Activated CD4-positive, alpha-beta T cell treated with anti-CD3 and anti-CD28 coated beads, Interleukin-2, amount 50 U/mL, for 24 hours (primary cell): ENCODE measurements around the gene ETF1.
A peak's percentile ranks its signal among the peaks of the same experiment; 100 is the strongest.

Experiments used
- DNase-seq, 2 donors: peaks; one replicate each; pipeline ENCODE4 v3.0.0-alpha.2; 2020; ENCODE audit warnings: low read depth in 1 of 2, low spot score in 1 of 2

Gene ETF1

DNA sequence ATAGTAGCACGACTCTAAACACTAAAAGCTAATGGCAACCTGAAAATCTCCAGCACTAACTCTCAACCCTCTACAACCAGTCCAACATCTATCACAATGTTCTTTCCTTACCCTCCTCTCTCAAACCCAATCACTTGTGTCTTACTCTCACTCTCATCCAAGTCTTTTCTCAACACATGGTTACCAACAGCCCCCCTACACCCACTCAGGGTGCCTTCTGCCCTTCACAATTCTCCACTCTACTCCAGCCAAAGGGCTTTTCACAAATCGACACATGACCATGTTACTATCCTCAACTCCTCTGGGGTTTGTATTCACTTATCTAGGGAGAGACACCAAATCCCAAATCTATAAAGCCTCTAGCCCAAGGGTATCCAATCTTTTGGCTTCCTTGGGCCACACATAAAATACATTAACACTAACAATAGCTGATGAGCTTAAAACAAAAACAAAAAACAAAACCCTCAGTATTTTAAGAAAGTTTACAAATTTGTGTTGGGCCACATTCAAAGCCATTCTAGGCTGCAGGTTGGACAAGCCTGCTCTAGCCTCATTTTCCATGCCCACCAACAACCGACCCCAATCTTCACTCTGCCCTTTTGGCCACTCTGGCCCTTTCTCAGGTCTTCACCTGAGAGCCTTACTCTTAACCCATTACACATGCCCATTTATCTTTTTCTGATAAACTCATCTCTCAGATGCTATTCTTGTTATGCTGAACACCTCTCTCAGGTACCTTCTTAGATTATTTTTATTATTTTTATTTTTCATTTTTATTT, 20.5 kb upstream of the ETF1 start:
- DNase-seq = no peak

DNA sequence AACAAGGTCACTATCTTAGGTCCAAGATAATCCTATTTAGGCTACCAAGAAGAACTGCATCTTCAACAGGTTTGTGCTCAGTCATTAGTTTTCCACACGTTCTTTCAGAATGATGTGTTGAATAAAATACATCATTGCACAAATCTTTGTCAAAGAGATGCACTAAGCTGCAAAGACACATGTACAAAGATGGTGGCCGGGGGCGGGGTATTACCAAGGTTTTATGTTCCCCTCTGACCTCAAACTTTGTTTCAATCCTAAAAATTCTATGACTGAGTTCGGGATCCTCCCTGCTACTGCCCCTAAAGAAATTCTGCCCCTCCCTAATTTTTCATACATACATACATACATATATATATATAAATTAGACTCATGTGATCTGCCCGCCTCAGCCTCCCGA, 17.9 kb upstream of the ETF1 start:
- no peak for DNase-seq

DNA sequence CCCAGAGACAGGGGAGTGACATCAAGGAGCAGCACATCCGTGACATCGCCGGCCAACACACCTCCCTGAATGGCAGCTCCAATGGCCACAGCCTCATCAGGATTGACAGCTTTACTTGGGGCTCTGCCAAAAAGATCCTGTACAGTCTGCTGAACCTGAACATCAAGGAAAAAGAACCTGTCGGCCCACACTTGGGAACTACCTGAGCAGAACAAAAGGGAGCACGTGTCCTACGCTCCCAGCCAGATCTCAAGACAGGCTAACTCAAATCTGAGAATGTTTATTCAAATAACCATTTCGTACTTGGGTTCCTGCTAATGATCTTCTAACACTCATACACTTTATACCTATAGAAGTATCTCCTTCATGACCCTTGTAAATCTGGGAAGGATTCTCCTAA, 16.9 kb upstream of the ETF1 start:
- DNase-seq = no peak

DNA sequence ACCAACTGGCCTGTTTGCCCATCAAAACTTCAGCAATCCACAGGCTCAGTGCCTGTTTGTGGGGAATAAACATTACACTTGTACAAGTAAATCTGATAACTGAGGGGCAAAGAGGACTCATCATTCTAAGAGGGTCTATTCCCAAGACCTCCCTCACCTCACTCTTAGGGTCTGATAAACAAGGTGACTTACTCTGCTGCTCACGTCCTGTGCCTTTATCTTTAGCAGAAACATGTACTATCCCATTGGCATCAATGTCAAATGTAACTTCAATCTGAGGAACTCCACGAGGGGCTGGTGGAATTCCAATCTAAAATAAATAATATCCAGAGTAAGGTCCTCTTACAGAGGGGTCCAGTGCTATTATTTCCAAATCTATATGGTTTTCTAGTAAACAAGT, 14.6 kb upstream of the ETF1 start:
- no peak for DNase-seq

DNA sequence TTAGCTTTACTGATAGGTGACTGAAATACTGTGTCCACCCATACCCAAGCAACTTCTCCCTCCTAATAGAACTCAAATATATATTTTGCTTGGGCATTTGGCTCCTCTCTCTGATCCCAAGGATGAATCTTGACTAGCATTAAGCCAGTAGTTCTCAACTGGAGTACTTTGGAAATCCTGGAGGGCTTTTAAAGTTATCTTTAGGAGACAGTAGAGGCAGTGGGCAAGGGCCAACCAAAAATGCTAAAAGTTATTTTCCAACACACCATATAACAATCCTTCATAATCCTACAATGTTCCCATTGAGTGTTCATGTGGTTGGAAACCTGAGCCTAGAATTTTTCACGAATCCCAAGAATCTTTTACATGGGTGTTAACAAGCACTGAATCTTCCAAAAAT, 11.1 kb upstream of the ETF1 start:
- DNase-seq = no peak

DNA sequence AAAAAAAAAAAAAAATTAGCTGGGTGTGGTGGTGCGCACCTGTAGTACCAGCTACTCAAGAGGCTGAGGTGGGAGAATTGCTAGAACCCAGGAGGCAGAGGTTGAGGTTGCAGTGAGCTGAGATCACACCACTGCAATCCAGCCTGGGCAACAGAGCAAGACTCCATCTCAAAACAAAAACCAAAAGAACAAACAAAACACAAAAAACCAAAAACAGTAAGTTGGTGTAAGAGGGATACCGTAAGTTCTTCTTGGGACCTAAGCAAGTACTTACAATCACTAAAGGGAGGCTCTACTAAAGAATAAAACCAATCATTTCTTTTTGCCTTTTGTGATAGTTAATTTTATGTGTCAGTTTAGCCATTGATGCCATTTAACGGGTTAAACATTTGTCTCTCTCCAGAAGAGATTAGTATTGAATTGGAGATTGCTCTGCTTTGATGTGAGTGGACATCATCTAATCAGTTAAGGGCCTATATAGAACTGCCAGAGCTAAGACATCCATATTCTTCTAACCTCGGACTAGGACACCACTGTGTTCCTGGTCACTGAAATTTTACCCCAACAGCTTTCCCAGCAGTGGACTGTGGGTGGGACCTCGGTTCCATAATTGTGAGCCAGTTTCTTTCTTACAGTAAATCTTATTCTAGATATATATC, 10.5 kb upstream of the ETF1 start:
- DNase-seq = no peak

DNA sequence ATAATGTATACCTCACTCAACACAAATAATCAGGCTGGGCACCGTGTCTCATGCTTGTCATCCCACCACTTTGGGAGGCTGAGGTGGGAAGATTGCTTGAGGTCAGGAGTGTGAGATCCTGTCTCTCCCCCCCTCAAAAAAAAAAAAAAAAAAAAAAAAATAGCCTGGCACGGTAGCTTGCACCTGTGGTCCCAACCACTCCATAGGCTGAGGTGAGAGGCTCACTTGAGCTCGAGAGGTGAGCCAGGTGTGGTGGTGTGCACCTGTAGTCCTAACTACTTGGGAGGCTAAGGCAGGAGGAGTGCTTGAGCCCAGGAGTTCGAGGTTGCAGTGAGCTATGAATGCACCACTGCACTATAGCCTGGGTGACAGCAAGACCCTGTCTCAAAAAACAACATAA, 9.6 kb upstream of the ETF1 start:
- DNase-seq = no peak

DNA sequence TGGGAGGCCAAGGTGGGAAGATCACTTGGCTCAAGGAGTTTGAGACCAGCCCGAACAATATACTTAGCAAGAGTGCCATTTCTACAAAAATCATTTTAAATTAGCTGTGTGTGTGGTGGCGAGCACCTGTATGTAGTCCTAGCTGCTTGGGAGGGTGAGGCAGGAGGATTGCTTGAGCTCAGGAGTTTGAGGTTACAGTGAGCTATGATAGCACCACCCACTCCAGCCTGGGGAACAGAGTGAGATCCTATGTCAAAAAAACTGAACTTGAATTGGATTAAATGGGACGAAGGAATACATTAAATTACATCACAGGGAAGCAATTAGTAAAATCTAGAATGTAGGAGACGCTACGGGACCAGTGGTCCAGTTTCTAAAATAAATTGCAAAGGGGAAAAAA, 6.4 kb upstream of the ETF1 start:
- DNase-seq = no peak

DNA sequence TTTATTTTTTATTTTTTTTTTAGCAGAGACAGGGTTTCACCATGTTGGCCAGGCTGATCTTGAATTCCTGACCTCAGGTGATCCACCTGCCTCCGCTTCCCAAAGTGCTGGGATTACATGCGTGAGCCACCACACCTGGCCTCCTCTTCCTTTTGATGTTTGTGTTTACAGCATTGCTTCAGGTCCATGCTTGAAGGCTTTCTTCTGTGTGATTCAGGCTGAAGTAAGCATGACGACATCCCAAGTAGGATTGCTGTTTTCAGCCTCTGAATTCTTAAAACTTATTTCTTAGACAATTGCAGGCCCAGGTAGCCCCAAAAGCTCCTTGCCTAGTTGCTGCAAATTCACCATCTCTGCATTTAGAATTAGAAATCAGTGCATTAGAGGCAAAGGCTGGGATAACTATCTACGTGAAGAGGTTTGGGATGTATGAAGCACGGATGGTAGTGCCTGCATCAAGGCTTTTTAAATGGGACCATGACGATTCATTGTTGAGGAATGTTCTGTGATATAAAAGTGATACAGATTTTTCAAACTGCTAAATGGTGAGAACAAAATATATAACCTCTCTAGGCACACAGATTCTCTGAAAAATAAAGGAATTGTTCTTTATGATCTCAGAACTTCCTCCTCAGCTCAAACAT, 3.0 kb upstream of the ETF1 start:
- no peak for DNase-seq

DNA sequence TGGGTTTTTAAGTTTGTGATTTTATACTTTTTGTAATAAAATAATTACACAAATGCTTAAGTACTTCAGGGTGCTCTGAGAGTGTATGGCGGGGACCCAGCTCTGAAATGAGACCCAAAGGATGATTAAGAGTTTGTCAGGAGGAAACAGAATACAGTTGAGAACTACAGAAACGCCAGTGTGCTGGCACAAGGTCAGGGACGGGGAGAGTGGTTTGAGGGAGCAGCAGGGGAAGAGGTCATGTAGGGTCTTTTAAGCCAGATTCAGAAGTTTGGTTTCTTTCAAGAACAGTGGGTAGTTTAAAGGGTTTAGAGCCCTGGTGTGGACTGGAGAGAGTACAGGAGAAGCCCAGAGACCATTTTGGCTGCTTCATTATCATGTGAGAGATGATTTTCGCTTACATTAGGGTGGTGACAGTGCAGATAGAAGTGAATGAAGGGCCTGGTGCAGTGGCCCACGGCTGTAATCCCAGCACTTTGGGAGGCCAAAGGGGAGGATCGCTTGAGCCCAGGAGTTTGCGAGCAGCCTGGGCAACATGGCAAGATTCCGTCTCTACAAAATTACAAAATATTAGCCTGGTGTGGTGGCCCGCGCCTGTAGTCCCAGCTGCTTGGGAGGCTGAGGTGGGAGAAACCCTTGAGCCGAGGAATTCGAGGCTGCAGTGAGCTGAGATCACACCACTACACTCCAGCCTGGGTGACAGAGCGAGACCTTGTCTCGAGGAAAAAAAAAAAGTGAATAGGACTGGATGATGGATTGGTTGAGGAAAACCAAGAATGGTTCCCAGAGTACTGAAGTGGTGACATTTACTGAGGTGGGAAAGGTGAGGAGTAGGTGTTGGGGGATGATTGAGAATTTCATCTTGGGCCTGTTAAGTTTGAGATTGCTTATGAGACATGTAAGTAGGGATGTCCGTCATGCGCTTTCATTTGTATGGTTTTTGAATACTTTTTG, 1.4 kb upstream of the ETF1 start:
- no peak for DNase-seq

DNA sequence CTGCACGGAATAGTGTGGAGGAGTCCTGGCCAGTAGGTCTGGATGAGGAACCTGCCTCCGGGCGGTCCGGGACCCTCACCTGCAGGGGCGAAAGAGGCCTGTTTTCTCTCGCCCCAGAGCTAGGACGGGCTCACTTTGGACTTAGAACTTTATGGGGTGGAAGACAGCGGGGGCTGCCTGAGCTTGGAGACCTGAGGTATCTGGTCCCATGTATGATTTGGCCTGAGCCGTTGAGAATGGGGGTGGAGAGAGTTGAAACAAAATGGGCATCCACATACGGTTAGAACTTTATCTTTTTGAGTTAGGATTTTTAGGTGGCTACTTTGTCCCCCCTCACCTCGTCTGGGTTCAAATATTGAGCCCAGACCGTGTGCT, 681 bp upstream of the ETF1 start:
- peak in 1 of 2 donors; percentile 69 for DNase-seq

DNA sequence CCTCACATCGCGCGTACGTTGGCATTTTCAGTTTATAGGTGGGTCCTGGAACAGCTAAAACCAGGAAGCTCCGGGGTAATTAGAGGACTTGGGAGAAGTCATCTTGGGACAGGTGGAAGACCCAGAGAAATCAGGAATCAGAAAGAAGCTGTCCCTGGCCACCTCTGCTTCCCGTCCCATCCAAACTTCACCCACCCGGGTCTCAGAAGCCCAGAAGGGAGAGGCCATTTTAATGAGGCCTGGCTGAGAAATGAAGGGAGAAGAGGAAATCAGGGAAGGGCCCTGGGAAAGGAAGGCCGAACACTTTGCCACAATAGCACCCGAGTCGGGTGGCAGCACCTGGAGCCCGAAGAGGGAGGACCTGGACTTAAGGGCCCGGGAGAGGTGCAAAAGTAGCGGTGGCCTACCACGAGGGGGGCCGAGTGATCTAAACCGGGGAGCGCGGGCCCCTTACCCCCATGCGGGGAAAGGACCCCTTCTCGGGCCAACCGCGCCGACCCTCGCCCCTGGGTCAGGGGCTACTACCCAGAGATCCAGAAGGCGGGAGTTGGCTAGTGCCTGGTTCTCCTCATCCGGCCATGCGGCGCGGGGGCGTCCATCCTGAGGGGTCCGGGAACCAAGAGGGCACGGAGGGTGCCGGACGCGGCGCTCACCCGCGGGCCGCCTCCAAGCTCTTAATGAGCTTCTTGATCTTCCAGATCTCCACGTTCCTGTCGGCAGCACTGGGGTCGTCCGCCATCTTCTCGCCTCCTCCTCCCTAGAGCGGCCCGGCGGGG, 668 bp downstream of the ETF1 start:
- no peak for DNase-seq

DNA sequence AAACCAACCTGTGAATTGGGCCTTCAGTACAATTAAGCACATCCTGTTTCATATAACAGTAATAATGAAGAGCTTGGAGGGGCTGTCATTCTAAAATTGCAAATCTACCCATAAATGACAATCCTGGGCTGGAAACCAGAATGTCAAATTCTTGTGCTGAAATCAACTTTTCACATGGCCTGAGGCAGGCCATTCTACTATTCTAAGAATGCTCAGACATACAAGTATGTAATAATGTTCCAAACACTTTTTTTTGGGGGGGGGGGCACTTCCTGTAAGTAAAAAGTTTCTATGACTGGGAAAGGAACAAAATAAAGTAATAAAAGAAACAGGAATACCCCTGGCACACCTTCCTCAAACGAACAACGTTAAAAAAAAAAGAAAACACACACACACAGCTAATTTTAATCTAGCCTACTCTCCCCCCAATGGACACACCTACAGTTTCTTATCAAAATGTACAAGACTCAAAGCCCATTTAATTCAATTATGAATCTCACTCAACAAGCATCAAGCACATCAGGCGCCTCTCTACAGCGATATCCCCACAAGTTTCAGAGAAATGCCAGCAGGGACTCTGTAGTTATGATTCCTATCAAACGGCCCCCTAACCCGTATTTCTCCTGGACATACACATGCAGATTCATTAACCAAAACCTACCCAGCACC, 1.4 kb downstream of the ETF1 start:
- no peak for DNase-seq

DNA sequence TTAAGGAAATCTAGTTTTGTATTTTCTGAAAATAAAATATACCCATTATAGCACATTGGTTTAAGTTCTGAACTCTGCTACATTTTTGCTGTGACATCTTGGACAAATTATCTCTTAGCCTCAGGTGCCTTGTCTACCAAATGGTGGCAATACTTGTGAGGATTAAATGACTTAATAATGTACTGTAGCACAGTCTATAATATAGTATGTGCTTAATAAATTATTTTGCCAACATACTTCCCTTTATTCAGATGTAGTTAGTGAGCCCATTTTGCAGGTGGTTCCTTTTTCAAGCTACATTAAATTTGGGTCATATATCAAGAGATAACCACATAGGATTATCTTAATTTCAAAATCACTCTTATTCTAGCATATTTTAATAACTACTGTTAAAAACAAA, 3.2 kb downstream of the ETF1 start:
- DNase-seq = no peak

DNA sequence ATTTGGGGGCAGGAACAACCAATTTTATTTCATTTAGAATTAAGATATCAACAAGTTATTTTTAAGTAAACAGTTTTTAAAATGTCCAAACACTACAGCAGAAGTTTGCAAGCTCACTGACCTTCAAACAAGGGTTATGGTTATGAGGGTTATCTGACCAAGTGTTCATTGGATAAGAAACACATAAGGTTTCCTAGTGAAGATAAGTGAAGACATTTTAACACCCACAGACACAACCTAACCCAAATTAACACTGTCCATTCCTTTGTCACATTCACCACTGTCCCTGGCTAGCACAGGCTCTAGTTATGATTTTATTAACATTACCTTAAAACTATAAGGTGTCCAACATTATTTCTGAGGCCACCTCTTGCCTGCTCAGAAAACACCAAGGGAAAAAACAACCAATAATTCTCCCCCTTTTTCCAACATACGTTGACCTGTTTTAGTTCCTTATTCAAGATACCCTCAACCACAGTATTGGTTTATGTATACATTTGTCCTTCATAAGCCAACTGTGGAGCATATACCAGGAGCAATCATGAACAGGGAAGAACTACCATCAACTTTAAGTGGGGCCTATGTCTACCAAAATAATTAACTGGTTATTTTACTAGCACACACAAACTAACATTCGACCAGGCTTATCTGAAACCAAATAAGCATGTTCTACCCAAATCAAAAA, 4.0 kb downstream of the ETF1 start:
- DNase-seq = no peak

DNA sequence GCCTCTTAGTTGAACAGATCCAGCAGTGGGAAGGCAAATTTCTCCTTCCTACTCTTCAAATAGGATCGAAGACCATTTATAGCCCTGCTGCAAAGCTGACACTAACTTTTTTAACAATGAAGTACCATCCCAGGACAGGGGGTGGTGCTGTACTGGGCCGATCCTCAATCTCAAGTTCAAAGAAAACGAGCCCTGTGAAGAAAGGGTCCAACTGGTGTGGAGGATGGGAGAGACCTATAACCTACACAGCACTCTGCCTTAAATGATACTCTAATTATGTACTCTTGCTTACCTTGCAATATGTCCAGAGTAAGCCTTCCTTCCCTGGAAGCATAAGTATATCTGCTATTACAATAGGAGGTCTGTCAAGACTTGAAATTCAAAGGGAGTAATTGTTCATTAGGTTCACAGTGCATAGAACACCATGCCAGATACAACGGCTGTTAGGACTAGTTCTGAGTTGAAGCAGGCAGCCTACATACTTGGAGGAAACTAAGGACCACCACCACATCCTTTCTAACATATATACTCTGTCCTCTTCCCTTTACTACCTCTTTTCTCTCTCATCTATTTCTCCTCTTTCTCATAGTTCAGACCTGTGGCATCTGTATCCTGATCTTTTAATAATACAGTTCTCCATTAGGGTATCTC, 6.2 kb downstream of the ETF1 start:
- DNase-seq = no peak

DNA sequence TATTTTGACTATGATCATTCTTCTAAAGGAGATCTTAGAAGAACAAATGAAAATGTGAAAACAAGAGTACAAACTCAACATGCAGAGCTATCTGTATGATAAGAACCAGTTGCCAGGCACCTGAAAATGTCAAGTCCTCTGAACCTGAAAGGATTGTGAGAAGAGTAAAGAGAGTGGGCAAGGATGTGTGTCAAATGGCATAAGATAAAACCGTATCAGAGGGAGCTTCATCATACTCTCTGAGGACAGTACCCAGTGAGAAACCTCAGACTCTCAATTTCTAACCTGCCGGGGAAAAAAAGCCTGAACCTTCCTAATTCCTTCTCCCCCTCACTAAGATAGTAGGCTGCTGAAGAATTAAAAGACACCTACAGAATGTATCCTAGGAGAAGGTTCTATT, 6.8 kb downstream of the ETF1 start:
- DNase-seq = no peak

DNA sequence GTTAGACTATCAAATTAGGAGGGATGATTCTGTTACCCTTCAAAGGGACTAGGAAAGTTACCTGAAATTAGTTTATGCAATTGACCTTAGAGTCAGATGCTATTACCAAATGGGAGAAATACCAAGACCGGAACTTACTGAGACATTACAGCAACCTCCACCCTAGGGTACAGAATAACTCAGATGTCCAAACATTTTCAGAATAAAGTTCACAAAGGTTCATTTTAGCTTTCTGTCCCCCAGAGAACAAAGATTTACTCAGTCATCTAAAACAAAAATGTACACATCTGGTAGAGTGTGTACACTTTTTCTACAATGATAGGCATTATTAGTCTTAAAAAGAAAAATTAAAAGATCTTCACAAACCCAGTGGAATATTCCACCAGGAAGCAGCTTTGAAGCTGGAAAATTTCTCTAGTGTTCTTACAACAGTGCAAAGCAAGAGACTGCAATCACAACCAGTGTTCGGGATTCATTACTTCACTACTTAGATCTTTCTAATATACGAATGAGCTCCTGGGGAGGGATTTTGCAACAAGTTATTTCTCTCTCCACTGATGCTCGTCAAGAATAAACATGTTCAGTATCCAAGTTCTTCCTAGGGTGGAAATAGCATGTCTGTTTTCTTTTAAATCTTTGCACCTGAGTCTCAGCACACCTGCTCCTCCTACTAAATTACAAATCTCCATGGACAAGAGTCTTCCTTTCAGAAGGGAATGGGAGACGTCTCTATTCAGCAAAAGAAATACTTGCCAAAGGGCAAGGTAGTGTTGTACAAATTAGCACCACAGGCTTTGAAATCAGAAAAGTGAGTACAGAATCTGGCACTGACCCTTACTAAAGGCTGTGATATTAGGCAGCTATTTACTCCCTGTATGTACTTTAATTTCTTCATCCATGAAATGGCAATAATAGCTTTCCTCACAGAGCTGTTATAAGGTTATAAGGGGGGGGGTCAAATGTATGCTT, 8.8 kb downstream of the ETF1 start:
- DNase-seq = no peak
